Posterior vena cava (tissue), 2 donors: Measurements from ENCODE around the gene SPINT3. TPM values are rescaled to one million over a fixed set of nuclear protein-coding genes. Genes with fewer than 3 reads are reported as not detected.

ENCODE experiments used
- DNase-seq: peaks from one replicate; pipeline ENCODE4 v3.0.0-alpha.2; 2020; ENCODE audit warnings: low spot score
- intact Hi-C, 2 donors: fragments of 100-400 bp; cut with DNase I; formaldehyde crosslinking; loops; one replicate each; pipeline versions ENCODE4 v1.14.1 to v1.14.2; 2022 to 2023
- total RNA-seq, 2 donors: library from RNA; stranded (reverse); fragmentation: NEBNext Ultra II Directional; extraction: Animal tissue kit (Norgen Biotek cat#: 25700); gene quantifications; one replicate each; pipeline ENCODE4 v1.2.1, GENCODE V29; 2021
- donor health status: DM: yes; HTN: yes; CAD: no.
- donor health status: DM: yes; HTN: yes; CAD: no.

SPINT3 gene
- total RNA-seq, 2 donors from 2014 or later, result not detected

DNA sequence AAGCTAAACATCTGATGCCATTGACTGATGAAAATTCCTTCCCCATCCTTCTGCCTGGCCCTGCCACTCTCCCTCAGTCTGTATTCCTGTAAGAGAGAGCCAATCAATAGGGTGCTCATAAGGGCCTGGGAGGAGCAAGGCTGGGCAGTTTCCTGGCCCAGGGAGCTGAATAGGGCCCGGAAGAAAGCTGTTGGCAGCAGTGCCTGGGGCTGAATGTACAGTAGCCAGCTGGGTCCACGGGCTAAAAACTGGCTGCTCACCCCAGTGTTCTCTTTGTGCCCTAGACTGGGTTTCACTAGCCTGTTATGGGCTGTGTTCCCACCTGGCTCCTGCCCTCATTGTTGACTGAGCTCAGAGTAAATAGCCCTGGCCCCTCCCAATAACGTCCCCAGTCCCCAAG lies 47.6 kb downstream of the SPINT3 start:
- DNase-seq, result no peak

GRCh38 chr20:45467172-45467571 lies 48.2 kb downstream of the SPINT3 start:
- DNase-seq, result no peak
- intact Hi-C loops, result loop anchor here in 1 of 2 donors (10.0 kb wide), 1 partner anchor 308 kb away; no protein-coding TSS in a partner anchor

More for the DNA sequence above, 47.6 kb downstream of the SPINT3 start:
- intact Hi-C loops, result loop anchor here in 1 of 2 donors (10.0 kb wide), 1 partner anchor 307 kb away; no protein-coding TSS in a partner anchor

DNA sequence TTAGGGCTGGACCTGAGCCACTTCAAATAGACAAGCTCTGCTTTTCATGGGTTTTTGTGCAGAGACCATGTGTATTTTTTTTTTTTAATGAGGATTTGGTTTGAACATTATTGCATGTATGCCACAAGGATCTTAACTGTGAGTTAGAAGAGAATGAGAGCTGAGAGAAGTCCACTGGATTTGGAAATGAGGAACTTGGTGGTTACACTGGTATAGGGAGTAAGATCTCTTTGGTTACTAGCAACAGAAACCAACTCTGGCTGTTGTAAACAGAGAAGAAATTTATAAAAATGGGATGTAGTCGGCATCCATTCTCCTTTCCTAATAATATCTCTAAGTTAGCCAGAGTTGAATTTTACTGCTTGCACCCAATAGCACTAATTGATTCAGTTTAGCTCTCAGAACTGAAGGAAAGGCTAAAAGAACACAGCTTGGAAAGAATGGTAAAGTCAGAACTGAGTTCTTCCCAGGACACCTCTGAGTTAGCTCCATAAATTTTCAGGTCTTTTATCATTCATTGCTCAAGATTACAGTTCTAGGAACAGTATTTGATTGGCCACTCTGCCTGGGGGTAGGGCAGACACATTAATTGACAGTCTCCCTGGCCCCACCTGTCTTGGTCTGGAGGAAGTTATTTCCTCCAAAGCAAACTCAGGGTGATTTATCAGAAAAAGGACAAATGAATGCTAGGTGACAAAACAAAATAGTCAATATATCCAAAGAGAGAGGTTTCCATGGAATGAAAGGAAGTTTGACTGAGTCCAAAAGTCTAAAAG lies 49.7 kb downstream of the SPINT3 start:
- intact Hi-C loops, result loop anchor here in 1 of 2 donors (10.0 kb wide), 1 partner anchor 309 kb away; no protein-coding TSS in a partner anchor
- DNase-seq, result no peak

DNA sequence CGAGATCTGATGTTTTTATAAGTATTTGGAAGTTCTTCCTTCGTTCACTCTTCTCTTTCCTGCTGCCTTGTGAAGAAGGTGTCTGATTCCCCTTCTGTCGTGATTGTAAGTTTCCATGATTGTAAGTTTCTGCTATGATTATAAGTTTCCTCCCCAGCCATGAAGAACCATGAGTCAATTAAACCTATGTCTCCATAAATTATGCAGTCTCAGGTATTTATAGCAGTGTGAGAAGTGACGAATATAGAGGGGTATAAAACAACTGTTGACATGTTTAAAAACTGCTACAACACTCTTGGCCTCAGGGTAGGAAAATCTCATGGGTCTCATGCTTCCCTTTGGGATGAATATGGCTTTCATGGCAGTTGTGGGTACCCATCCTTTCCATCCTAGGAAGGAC lies 51.7 kb downstream of the SPINT3 start:
- intact Hi-C loops, result loop anchor here in 1 of 2 donors (10.0 kb wide), 1 partner anchor 311 kb away; no protein-coding TSS in a partner anchor

DNA sequence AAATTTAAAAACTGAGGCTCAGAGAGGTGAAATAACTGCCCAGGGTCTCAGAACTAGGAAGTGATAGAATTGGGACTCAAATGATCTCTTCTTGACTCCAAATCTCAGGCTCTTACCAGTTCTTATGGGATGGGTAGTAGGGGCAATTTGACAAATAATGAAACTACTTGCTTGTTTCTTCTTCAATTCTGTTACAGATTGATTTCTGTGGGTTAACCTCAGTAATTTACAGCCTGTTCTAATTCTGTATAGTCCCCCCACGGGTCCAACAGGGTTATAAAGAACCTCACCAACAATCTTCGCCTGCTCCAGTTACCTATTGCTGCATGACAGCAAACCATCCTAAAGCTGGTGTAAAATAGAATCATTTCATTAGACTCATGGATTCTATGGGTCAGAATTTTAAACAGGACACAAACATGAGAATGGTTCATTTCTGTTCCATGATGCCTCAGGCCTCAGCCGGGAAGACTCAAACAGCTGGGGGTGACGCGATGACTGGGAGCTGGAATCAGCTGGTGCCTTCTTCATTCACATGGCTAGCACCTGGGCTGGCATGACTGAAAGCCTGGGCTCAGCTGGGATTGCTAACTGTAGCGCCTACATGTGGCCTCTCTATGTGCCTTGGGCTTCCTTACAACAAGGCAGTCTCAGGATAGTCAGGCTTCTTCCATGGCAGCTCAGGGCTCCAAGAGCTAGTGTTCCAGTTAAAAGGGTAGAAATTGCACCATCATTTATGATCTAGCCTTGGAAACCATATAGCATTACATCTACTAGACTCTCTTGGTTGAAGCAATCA lies 52.5 kb downstream of the SPINT3 start:
- no peak for DNase-seq
- intact Hi-C loops, result loop anchor here in 1 of 2 donors (10.0 kb wide), 1 partner anchor 312 kb away; no protein-coding TSS in a partner anchor

More for the DNA sequence above, 51.7 kb downstream of the SPINT3 start:
- DNase-seq, result no peak

Other genes with a start within 250 kb of the SPINT3 start
- gene RBPJL, start 208.8 kb downstream of the SPINT3 start, total RNA-seq, result not detected
- under 1 TPM; 0.29 to 0.56 TPM for gene MATN4, start 207.3 kb downstream of the SPINT3 start, total RNA-seq
- 100 to 1,000 TPM in 1 of 2 donors, 10 to 100 TPM in 1; 85.7 to 104 TPM for gene SDC4, start 167.2 kb downstream of the SPINT3 start, total RNA-seq
- 10 to 100 TPM; 21.8 to 22.6 TPM for gene SYS1, start 152.5 kb downstream of the SPINT3 start, total RNA-seq
- gene TP53TG5, start 137.3 kb downstream of the SPINT3 start, total RNA-seq, result 1 to 10 TPM; 1.4 to 2.0 TPM
- gene DBNDD2, start 107.3 kb downstream of the SPINT3 start, total RNA-seq, result 100 to 1,000 TPM; 119 to 141 TPM
- 100 to 1,000 TPM; 120 to 138 TPM for gene PIGT, start 99.5 kb downstream of the SPINT3 start, total RNA-seq
- gene WFDC2, start 45.9 kb downstream of the SPINT3 start, total RNA-seq, result 10 to 100 TPM; 38.0 to 57.7 TPM
- gene WFDC6, start 23.9 kb upstream of the SPINT3 start, total RNA-seq, result not detected
- not detected for gene EPPIN, start 31.8 kb upstream of the SPINT3 start, total RNA-seq
- gene WFDC8, start 63.7 kb upstream of the SPINT3 start, total RNA-seq, result not detected
- gene WFDC10A, start 114.1 kb upstream of the SPINT3 start, total RNA-seq, result not detected
- not detected for gene WFDC9, start 115.7 kb upstream of the SPINT3 start, total RNA-seq
- not detected for gene WFDC11, start 154.6 kb upstream of the SPINT3 start, total RNA-seq
- not detected for gene WFDC13, start 186.4 kb upstream of the SPINT3 start, total RNA-seq
- gene WFDC10B, start 189.4 kb upstream of the SPINT3 start, total RNA-seq, result under 1 TPM in 1 of 2 donors, not detected in 1; 0.48 TPM
- gene SPINT4, start 206.7 kb upstream of the SPINT3 start, total RNA-seq, result not detected